CD4-positive, alpha-beta T cell treated with Interferon gamma for 1 hour (primary cell): Measurements from ENCODE around the gene HACD3.
"Not testable (repeated sequence)": the region's sequence is repeated elsewhere in the genome, so short reads cannot be mapped to it uniquely, and the experiment has no call there.

Experiments
- DNase-seq: peaks from one replicate; pipeline ENCODE4 v3.0.0-alpha.2; 2020

Gene HACD3

GRCh38 chr15:65550681-65551098, 20.4 kb downstream of the HACD3 start:
- DNase-seq = no peak

- no peak for DNase-seq
Measured at GRCh38 chr15:65551183-65551582, 20.9 kb downstream of the HACD3 start.

- DNase-seq = not testable (repeated sequence)
Measured at GRCh38 chr15:65552851-65553250, 22.6 kb downstream of the HACD3 start.

DNA sequence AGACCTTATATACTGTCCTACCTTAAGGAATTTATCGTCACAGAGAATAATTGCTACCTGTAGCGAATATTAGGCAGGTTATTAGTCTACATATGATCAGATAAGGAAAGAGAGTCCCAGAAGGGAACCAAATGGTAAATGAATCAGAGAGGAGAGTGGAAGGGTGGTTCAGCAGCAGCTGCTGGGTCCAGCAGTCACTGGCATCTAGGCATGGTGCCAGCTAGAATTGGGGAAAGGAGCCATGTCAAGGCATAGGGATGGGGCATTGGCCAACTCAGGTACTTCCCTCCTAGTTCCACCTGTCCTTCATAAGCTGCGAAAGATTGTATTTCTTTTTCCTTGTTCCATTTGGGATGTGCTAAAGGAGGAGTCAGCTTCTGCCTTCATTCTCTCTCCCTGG, 23.4 kb downstream of the HACD3 start:
- DNase-seq = no peak

DNA sequence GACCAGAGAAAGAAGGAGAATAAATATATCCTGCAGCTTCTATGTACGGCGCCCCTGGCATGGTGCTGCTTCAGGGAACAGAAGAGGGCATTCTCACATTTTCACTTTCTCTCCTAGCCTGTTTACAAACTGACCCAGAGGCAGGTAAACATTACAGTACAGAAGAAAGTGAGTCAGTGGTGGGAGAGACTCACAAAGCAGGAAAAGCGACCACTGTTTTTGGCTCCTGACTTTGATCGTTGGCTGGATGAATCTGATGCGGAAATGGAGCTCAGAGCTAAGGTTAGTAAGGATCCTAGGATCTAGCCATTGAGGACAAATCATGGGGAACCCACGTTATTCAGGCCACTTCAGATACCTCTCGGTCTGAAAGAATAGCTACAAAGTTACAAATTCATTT, 26.4 kb downstream of the HACD3 start:
- DNase-seq = no peak

- DNase-seq = no peak
Measured at GRCh38 chr15:65558336-65558735, 28.1 kb downstream of the HACD3 start.

DNA sequence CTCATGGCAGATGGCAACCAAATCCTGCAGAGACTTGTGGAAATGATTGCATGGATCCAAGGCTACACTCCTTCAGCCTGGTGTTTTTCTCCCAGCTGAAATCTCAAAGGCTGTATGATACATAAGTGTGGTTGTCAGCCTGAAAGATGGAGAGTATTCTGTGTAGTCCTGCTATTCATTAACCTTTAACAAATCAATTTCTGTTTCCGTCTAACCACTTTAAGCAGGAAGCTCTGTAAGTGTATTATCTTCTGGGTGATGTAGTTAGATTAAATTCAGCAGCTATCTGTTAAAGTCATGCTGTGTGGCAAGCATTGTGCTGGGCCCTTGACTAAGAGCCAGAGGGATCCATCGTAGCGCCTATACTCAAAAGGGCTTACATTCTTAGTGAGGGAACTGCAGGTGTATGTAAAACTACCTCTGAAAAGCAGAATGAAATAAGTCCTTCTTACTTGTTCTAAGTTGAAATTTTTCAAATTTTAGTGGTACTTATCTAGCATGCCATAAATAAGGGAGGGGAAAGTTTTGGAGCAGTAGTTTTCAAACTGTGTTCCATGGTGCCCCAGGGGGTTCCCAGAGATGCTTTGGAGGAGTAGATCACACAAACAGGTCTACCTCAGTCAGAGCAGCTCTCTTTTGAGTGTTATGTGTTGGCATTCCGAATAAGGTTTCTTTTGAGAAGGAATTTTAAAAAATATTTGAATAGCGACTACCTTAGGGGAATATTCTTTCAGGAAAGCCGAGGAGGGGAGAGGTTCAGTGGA, 28.9 kb downstream of the HACD3 start:
- DNase-seq = no peak

- no peak for DNase-seq
Measured at GRCh38 chr15:65559941-65560340, 29.7 kb downstream of the HACD3 start.

DNA sequence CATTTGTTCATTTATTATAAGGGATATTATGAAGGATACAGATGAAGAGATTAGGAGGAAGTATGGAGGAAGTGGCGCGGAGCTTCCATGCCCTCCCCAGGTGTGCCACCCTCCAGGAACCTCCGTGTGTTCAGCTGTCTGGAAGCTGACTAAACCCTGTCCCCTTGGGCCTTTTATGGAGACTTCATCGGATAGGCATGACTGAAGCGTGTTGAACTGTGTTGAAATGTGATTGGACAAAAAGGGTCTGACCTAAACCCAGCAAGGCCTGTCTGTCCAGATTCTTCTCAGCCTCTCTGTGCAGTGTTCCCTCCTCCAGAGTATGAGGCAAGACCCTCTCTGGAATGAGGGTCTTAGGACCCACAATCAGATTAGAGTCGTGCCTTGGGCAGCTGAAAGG, 31.7 kb downstream of the HACD3 start:
- no peak for DNase-seq

GRCh38 chr15:65569728-65570127, 39.5 kb downstream of the HACD3 start:
- no peak for DNase-seq

GRCh38 chr15:65571971-65572370, 41.7 kb downstream of the HACD3 start:
- no peak for DNase-seq

DNA sequence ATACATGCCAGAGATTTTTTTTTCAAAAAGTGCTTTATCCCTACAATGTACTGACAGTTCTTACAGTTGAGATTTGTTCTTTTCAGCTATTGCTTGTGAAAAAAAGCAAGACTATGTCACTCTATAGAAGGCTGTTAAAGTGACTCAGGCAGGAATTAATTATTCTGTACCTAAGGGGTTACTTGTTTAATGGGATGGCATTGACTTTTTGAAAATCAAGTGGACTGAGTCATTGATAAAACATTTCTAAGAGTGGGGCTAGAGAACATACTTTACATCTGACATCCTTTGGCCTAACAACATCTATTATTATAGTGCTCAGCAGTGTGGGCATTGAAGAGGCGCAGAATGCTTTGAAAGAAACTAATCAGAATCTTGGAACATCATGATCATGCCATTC, 46.4 kb downstream of the HACD3 start:
- no peak for DNase-seq

DNA sequence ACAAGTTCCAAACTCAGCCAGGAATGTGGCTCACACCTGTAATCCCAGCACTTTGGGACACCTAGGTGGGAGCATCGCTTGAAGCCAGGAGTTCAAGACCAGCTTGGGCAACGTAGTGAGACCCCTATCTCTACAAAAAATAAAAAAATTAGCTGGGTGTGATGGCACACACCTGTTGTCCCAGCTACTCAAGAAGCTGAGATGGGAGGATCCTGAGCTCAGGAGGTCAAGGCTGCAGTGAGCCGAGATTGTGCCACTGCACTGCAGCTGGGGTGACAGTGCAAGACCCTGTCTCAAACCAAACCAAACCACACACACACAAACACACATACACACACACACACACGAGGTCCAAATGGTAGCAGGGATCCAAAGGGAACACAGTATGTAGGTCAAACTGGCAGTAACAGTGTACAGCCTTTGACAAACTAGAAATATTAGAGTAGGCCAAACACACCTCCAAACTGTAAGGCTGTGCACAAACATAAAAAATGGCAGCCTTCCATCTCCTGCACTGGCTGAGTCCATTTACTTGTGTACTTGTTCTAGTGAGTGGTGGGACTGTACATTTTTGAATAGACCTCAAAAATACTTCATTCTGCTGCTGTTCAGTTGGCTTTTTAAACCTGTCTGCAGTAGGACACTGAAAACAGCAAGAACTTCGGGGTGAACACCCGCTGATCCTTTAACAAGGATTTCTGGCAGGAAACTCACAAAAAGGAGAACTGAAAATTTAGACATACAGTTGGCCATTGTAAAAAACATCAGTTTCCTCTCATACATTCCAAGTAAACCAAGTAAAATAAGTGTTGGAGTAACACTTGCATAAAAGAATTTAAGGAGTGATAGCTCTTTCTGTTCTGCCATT, 47.1 kb downstream of the HACD3 start:
- DNase-seq = no peak

- DNase-seq = no peak
Measured at GRCh38 chr15:65578904-65579728, 48.9 kb downstream of the HACD3 start.

DNA sequence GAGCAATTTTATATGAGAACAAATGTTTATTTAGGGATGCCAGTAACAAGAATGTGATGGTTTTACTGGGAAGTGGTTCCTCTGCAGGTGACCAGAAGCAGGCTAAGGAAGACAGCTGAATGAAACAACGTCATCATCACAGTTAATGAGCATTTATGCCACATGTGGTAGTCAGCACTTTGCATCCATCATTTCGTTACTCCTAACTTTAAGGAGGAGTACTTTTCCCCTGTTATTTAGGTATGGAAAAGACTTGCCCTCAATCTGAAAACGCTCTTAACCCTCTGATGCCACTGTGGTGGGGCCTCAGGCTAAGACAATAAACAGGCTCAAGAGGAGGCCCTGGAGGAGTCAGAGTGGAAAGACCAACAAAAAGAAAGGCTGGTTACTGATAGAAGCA, 49.5 kb downstream of the HACD3 start:
- DNase-seq = no peak

DNA sequence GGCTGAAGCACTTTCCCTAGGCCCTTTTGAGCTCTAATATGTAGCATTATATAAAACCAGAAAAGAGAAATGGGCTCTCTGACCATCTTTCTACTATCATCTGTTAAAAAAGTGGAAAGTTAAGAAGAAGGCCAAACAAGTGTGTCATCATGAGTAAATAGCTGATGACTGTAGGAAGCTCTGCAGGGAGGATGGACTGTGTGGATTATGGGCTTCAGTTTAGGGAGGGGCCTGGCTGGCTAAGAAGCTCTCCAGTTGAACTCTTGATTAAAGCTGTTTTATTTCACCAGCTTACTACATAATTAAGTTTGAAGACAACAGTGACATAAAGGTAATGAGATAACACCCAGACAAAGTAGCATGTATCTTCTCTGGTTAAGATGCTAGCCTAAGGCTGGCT, 50.0 kb downstream of the HACD3 start:
- DNase-seq = no peak

- DNase-seq = peak; percentile 55
Measured at GRCh38 chr15:65583701-65584100, 53.4 kb downstream of the HACD3 start.

- no peak for DNase-seq
Measured at GRCh38 chr15:65584241-65584640, 54.0 kb downstream of the HACD3 start.

DNA sequence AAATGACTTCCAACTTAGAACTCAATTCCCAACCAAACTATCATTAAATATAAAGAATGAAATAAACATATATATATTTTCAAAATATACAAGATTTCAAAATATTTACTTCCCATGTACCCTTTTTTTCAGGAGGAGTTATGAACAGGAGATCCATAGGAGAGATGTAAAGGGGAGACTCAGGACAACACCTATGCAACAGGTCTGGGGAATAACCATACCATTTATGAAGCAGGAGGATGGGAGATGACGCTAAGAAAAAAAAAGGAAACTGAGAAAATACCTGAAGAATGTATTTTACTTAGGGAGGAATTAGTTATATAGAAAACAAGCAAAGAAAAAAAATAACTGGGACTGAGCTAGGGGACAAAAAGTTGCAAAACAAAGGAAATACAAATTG, 56.8 kb downstream of the HACD3 start:
- no peak for DNase-seq

GRCh38 chr15:65595960-65596359, 65.7 kb downstream of the HACD3 start:
- DNase-seq = no peak

- no peak for DNase-seq
Measured at GRCh38 chr15:65598468-65598867, 68.2 kb downstream of the HACD3 start.

- DNase-seq = no peak
Measured at GRCh38 chr15:65599677-65600076, 69.4 kb downstream of the HACD3 start.

- no peak for DNase-seq
Measured at GRCh38 chr15:65603134-65603533, 72.9 kb downstream of the HACD3 start.
